A673 (cell line): Measurements from ENCODE around the gene SSC5D. TPM values are rescaled to one million over a fixed set of nuclear protein-coding genes. Genes with fewer than 3 reads are reported as not detected.

Source experiments
- BruUV-seq: library from RNA; stranded (reverse); fragments of 400-500 nt; replicated peaks from 2 replicates; lab custom pipeline; 2021; lab: Mats Ljungman, UMichigan
- CTCF ChIA-PET: fragments of 300-600 bp; sonication (Branson Sonifier 250); formaldehyde crosslinking; loops from one replicate; lab custom pipeline; 2022; ENCODE audit warnings: antibody characterized with exemption; lab: Charles Lee
- POLR2A ChIA-PET: fragments of 300-600 bp; sonication (Branson Sonifier 250); formaldehyde crosslinking; loops from one replicate; lab custom pipeline; 2022; ENCODE audit warnings: antibody characterized with exemption; ENCODE audit not compliant: low non-redundant PET; lab: Charles Lee
- DNase-seq: peaks from one replicate; pipeline ENCODE4 v3.0.0-alpha.2; 2015; ENCODE audit warnings: low spot score
- H3K27ac ChIP-seq: fragments of 200-600 bp; sonication (generic); 2 replicates; pipeline ENCODE4 v1.5.1; 2016; ENCODE audit warnings: mixed run types, low read depth, mild to moderate bottlenecking, mixed read lengths, antibody characterized with exemption, low read length; ENCODE audit not compliant: poor library complexity, severe bottlenecking
- H3K27me3 ChIP-seq: fragments of 200-600 bp; sonication (generic); replicated peaks from 2 replicates; pipeline ENCODE4 v1.6.1; 2017; ENCODE audit warnings: mixed run types, low read depth, mild to moderate bottlenecking, mixed read lengths, antibody characterized with exemption, low read length; ENCODE audit not compliant: insufficient read depth, poor library complexity
- H3K36me3 ChIP-seq: fragments of 200-600 bp; sonication (generic); 2 replicates; pipeline ENCODE4 v1.6.1; 2016; ENCODE audit warnings: mixed run types, mild to moderate bottlenecking, mixed read lengths, antibody characterized with exemption, low read length; ENCODE audit not compliant: insufficient read depth, poor library complexity, severe bottlenecking
- H3K4me1 ChIP-seq: fragments of 200-600 bp; sonication (generic); 2 replicates; pipeline ENCODE4 v1.6.1; 2017; ENCODE audit warnings: mixed run types, mild to moderate bottlenecking, mixed read lengths, antibody characterized with exemption, low read length; ENCODE audit not compliant: insufficient read depth, poor library complexity, severe bottlenecking
- H3K4me3 ChIP-seq: fragments of 200-600 bp; sonication (generic); 2 replicates; pipeline ENCODE4 v1.5.1; 2016; ENCODE audit warnings: low read depth, mixed run types, mild to moderate bottlenecking, mixed read lengths, low read length; ENCODE audit not compliant: poor library complexity, severe bottlenecking
- H3K9me3 ChIP-seq: fragments of 200-600 bp; sonication (generic); 2 replicates; pipeline ENCODE4 v1.6.1; 2016; ENCODE audit warnings: mixed run types, low read depth, mild to moderate bottlenecking, mixed read lengths, antibody characterized with exemption, low read length; ENCODE audit not compliant: poor library complexity, severe bottlenecking
- EZH2 ChIP-seq: fragments of 200-600 bp; sonication (generic); IDR thresholded peaks from 2 replicates; pipeline ENCODE4 v1.6.1; 2017; ENCODE audit warnings: borderline replicate concordance, low read depth, mild to moderate bottlenecking, mixed read lengths, antibody characterized with exemption, low read length; ENCODE audit not compliant: poor library complexity, severe bottlenecking
- intact Hi-C: fragments of 100-400 bp; cut with micrococcal nuclease; formaldehyde crosslinking; loops from one replicate; pipeline ENCODE4 v1.10.0; 2022; ENCODE audit not compliant: unreplicated experiment
- total RNA-seq: library from RNA; stranded (reverse); gene quantifications from 2 replicates; pipeline ENCODE4 v1.2.3, GENCODE V29; 2021
- TF ChIP-seq, protein P1 (sequence below): fragments of 300-800, 200-600 bp; sonication (generic); conservative IDR thresholded peaks from 2 replicates; pipeline ENCODE4 v1.5.1; 2017; ENCODE audit warnings: low read depth, mild to moderate bottlenecking, antibody characterized with exemption, low read length, moderate library complexity, mixed read lengths

SSC5D gene
- total RNA-seq, 1 experiment from 2014 or later: 1.4 TPM

DNA sequence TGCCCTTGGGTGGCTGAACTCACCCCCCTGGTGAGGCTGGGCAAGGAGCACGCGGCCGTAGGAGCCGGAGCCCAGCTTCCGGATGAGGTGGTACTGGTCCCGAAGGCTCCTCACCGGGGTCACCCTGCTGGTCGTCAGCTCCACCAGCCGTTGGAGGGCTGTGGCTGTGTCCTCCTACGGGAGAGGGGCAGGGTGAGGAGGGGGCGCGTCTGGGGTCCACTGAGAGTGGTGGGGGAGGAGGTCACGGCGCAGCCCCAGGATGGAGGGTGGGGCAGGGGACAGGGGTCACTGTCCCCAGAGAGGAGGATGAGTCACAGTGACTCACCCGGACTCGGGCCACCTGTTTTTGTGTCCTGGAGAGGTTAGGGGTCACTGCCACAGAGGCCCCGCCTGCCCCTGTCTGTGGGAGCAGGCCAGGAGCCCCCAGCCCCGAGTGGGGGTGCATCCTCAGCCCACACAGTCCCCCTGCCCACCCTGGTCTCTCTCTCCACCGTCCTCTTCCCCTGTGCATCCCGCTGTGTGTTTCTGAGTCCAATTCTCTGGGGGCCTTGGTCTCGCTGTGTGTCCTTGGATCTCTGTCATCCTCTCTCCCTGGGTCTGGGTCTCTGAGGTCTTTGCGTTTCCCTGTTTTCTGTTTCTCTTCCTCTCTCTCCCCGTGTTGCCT is 56.7 kb downstream of the SSC5D start:
- intact Hi-C loops: no loop called here
- Histone ChIP-seq H3K9me3 (no peaks in the 10 kb centered on the region), H3K27ac (no peak overlapping the region), H3K4me3 (no peak overlapping the region), H3K27me3 (no peaks in the 10 kb centered on the region), H3K4me1 (no peaks in the 10 kb centered on the region), H3K36me3 (no peaks in the 10 kb centered on the region)
- no TSS peak for BruUV-seq
- CTCF ChIA-PET: no interaction called here
- no peak for TF ChIP-seq EZH2
- TF ChIP-seq, protein P1, sequence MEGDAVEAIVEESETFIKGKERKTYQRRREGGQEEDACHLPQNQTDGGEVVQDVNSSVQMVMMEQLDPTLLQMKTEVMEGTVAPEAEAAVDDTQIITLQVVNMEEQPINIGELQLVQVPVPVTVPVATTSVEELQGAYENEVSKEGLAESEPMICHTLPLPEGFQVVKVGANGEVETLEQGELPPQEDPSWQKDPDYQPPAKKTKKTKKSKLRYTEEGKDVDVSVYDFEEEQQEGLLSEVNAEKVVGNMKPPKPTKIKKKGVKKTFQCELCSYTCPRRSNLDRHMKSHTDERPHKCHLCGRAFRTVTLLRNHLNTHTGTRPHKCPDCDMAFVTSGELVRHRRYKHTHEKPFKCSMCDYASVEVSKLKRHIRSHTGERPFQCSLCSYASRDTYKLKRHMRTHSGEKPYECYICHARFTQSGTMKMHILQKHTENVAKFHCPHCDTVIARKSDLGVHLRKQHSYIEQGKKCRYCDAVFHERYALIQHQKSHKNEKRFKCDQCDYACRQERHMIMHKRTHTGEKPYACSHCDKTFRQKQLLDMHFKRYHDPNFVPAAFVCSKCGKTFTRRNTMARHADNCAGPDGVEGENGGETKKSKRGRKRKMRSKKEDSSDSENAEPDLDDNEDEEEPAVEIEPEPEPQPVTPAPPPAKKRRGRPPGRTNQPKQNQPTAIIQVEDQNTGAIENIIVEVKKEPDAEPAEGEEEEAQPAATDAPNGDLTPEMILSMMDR: no peak
- DNase-seq: no peak
- POLR2A ChIA-PET: no interaction called here

DNA sequence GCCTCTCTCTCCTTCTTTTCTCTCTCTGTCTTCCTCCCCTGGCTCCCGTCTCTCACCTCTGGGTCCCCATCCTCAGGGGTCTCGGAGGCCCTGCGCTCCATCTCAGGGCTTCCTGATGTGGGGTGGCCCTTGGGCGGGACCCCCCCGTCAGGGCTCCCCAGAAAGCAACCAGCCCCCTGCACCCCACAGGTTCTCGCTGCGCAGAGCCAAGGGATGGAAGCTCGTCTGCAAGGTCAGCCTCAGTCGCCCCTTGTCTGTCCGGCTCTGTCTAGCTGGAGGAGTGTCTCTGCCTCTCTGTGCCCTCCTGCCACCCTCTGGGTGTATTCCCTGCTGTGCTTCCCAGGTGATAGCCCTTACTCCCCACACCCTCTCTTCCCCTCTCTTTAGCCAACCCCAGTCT is 57.2 kb downstream of the SSC5D start, which contains the start of gene SBK3:
SBK3 (minus strand) TSS at position 101 of the 400 bp plus-strand sequence; CDS start at position 101, 0 bp downstream.
- H3K4me3 ChIP-seq: no peak within 1 kb of the TSS
- H3K36me3 ChIP-seq: no peaks in the 10 kb centered on the region
- no TSS peak for BruUV-seq
- H3K4me1 ChIP-seq: no peaks in the 10 kb centered on the region
- no peaks in the 10 kb centered on the region for H3K27me3 ChIP-seq
- no peak within 1 kb of the TSS for H3K27ac ChIP-seq
- no peak for DNase-seq
- H3K9me3 ChIP-seq: no peaks in the 10 kb centered on the region
- ChIA-PET CTCF (no interaction called here), POLR2A (no interaction called here)
- intact Hi-C loops: no loop called here
- TF ChIP-seq EZH2: no peak

DNA sequence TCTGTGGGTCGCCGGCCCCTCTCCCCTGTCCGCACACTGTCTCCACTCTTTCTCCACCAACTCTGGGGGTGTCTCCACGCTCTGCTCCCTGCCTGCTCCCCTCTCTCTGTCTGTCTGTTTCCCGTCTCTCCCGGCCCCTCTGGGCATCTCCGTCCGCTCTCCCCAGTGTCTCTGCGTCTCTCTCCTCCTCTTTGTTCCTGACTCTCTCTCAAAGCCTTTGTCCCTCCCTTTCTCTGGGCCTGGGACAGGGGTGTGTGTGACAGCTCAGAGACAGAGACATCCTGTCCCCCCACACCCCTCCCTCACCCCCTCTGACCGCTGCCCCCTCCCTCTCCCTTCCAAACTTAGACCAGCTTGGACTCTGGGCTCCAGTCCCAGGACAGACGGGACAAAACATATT is 57.8 kb downstream of the SSC5D start:
- DNase-seq: no peak
- Histone ChIP-seq H3K27me3 (no peaks in the 10 kb centered on the region), H3K27ac (no peak overlapping the region), H3K9me3 (no peaks in the 10 kb centered on the region), H3K36me3 (no peaks in the 10 kb centered on the region), H3K4me1 (no peaks in the 10 kb centered on the region), H3K4me3 (no peak overlapping the region)
- TF ChIP-seq, protein P1: no peak
- TF ChIP-seq EZH2: no peak
- ChIA-PET POLR2A (no interaction called here), CTCF (interaction anchor here (0.7 kb wide), 1 partner anchor 432 kb away, joined by 3 read pairs; no protein-coding TSS in a partner anchor)
- no TSS peak for BruUV-seq
- intact Hi-C loops: no loop called here
